ENCODE results near the gene SLC39A11.
"Not testable (repeated sequence)": the region's sequence is repeated elsewhere in the genome, so short reads cannot be mapped to it uniquely, and the experiment has no call there.

The SLC39A11 gene

DNA sequence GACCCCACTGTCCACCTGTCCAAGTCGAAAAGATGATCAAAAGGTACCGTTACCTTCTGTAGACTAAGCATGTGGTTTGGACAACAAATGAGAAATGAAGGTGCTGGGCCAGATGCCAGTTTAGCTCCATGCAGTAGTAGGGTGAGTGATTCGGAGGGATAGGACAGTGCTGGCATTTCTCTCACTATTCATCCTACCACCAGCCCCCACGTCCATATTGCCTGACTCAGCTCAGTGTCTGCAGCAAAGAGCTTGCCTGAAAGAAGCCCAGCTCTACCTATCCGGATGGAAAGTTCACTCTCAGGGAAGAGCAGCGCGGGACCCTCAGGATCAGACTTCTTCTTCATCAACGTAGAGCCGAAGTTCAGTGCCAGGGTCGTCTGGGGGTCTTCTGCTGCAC is 145.0 kb downstream of the SLC39A11 start:
- DNase-seq (ENCODE audit: low read depth): no peak

DNA sequence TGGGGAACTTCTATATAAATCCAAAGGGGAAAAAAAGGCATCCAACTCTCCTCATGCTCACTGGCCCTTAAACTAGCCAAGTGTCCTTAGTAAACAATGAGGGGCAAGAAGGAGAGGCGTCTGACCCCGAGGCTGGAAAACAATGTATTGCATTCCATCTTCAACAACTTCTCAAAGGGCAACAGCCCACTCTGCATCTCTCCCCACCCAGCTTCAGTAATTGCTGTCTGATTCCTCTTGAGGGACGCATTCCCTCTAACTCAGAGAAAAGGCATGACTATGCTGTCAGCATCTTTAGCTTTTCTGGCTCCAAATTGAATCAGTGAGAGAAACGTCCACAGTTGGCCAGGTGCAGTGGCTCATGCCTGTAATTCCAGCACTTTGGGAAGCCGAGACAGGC is 145.8 kb downstream of the SLC39A11 start:
- no peak for DNase-seq (ENCODE audit: low read depth)

DNA sequence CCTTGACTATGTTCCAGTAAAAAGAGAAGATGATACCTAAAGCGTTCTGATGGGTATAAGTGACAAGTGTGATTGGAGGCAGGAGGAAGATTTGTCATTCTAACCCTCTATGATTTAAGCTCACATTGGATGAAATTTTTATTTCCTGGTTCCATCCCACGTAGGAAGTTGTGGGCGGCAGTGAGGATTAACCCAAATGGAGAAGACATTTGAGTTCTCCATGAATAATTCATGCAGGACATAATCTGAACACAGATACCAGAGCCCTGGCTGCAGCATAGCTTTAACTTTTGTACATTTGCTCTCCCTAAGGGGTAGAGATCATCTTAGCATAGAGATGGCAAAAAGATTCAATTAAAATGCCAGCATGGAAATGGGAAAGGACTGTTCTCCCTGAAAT is 146.3 kb downstream of the SLC39A11 start:
- no peak for DNase-seq (ENCODE audit: low read depth)

DNA sequence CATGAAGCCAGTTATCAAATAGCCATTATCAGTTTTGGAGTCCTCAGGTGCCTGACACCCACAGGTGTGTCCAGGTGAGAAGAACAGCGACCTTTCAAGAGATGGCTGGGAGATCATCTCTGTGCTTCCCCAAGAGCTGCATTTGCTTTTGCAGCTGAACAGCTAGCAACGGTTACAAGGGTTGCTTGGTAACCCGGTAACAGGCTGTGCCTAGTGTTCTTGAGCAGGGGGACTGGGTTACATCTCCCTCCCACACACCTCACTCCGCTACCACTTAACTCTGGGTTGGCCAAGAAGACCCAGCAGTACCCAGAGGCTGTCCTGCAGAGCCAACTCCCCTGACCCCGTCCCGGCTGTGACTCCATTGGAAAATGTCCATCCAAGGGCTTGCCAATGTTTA is 147.0 kb downstream of the SLC39A11 start:
- no peak for DNase-seq (ENCODE audit: low read depth)

DNA sequence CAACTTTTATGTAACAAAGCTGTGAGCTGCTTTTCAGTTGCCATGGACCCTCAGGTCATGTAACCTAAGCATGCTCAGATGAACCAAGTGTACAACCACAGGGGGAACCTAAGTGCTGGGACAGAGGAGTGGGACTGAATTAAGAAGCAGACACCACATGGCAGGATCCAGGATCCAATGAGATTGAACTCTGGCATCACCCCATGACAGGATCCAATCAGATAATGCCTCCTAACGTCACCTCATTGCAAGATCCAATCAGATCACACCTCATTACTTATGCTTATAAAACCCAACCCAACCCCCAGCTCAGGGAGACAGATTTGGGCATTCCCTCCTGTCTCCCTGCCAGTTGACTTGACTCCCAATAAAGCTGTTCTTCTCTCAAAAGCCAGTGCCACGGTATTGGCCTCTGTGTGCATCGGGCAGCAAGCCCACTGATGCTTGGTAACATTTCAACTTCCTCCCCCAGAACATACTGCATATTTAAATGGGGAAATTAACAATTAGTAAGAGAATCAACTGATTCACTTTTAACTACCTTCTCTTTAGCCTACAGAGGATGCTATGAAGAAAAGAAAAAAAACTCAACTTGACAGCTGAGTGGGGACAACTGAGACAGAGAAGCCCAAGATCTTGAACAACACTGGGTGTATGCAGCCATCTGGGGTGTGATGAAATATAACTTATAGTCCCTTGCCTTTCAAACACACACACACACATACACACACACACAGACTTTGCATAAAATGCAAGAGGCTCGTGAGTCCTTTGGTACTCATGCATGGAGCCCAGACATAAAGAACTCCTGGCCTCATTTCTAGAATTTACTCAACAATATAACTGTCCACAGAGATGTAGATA is 148.4 kb downstream of the SLC39A11 start:
- no peak for DNase-seq (ENCODE audit: low read depth)

DNA sequence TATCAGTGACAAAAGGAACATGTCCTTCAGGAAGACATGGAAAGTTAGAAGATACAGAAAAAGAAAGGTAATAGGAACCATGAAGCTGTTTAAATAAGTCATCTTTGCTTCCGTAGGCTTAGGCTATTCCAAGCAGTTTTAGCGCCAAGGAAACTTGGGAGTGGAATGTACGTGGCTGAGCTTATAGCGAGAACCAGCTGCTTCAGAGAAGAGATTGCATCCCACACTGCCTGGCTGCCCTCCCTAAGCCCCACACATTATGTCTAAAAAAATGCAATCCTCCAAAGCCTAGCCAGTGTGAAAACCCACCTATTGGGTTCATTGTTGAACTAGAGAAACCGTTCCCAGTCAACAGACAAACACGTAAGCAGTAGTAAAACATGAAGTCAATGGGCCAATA is 149.9 kb downstream of the SLC39A11 start:
- DNase-seq (ENCODE audit: low read depth): no peak

DNA sequence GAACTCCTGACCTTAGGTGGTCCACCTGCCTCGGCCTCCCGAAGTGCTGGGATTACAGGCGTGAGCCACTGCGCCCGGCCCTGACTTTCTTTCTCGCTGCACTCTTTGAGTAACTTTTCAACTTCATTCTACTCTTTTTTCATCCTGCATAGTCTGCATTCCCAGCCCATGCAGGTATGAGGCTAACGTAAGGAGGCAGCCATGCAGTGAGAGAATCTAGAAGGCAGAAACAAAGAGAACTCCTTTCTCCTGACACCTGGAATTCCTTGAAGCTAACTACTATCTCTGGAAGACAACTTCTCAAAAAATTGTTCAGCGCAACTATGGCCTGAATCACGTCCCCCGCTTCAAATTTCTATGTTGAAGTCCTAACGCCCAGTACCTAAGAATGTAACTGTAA is 152.0 kb downstream of the SLC39A11 start:
- no peak for DNase-seq (ENCODE audit: low read depth)

DNA sequence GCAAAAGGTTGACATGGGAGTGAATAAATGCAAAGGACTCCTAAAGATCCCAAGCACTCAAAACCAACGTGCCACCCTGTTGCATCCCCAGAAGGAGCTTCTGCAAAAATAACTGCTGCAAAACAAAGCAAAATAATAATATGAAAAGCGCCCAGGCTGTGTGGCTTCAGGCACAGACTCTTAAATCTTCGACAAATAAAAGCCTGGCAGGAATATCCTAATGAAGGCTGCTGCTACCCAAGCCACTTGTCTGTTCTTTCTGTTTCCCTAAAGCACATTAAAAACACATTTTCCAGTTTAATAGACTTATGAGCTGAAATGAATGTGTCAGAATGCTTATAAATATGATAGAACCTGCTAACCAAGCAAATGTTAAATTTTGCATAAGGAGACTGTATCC is 154.0 kb downstream of the SLC39A11 start:
- DNase-seq (ENCODE audit: low read depth): no peak

DNA sequence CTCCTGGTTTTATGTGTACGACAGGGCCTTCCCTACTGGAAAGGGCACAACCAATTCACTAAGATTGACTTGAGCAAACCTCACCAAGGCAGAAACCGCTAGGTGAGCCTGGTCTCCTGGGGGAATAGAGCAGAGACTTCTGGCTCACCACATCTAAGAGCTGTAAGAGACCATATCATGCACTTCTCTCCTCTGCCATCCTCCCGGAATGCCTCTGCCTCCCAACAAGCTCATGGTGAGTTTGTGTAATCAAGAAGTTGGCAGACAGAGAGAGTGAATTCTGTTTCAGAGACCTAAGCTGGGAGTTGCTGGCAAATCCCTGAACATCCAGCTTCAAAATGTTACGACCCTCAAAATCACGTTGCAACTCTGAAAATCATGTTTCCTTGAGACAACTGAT is 154.8 kb downstream of the SLC39A11 start:
- no peak for DNase-seq (ENCODE audit: low read depth)

DNA sequence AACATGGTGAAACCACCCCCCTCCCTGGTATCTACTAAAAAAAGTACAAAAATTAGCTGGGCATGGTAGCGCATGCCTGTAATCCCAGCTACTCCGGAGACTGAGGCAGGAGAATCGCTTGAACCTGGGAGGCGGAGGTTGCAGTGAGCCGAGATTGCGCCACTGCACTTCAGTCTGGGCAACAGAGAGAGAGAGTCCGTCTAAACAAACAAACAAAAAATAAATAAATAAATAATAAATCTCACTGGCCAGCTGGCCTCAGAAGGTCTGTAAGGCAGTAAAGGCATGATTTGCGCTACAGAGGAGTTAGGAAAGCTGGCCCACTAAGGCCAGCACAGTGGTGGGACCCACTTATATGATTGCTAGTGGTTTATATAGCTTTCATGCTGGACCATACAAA is 155.2 kb downstream of the SLC39A11 start:
- DNase-seq (ENCODE audit: low read depth): not testable (repeated sequence)

DNA sequence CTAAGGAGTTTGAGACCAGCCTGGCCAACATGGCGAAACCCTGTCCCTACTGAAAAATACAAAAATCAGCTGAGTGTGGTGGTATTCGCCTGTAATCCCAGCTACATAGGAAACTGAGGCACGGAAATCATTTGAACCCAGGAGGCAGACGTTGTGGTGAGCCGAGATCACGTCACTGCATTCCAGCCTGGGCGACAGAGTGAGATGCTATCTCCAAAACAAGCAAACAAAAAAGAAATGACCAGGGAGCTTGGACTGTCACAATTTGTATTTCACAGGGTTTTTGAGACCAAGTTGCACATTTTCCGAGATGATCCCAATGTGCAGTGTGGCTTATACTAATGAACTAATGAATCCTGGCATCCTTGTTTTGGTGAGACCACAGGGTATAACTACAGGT is 156.5 kb downstream of the SLC39A11 start:
- no peak for DNase-seq (ENCODE audit: low read depth)

DNA sequence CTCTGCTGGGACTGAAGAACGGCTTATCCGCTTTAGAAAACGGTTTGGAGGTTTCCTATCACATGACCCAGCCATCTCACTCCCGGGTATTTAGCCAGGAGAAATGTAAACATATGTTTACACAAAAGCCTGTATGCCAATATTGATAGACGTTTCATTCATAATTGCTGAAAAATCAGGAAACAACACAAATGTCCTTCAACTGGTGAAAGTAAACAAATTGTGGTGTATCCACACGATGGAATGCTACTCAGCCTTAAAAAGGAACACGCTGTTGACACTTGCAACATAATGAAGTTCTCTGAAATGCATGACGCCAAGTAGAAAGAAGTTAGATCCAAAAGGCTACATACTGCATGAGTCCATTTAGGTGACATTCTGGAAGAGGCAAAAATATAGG is 157.6 kb downstream of the SLC39A11 start:
- no peak for DNase-seq (ENCODE audit: low read depth)

DNA sequence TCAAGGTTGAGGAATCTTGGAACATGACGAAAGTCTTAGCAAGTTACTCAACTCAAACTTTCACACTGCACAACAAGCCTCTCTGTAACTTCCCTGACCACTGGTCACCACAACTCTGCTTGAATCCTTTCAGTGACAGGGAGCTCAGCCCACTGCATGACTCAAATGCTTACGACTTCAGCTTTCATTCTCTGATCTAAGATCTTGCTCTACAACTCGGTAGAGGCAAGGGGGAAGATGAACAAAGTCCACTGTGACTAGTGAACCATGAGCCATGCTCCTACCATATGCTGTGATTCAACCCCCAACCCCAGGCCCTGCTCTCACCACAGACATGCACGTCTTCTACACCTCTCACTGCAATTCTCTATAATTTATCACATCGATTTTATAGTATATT is 160.9 kb downstream of the SLC39A11 start:
- no peak for DNase-seq (ENCODE audit: low read depth)

DNA sequence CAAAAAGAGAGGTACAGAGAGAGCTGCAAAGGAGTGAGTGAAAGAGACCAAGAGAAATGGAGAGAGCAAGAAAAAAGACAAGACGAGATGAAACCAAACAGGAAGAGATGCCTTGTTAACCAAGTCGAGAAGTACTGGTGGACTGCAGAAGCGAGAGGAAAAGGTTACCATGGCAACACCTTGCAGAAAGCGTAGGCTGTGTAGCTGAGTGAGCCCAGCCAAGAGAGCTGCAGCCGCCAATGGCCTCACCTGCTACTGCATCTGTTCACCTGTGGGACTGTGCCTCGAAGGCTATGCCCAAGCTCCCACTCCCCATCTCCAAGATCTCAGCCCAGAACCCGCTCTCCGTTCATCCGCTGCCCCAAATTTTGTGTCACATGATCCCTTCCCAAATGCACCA is 161.3 kb downstream of the SLC39A11 start:
- no peak for DNase-seq (ENCODE audit: low read depth)

DNA sequence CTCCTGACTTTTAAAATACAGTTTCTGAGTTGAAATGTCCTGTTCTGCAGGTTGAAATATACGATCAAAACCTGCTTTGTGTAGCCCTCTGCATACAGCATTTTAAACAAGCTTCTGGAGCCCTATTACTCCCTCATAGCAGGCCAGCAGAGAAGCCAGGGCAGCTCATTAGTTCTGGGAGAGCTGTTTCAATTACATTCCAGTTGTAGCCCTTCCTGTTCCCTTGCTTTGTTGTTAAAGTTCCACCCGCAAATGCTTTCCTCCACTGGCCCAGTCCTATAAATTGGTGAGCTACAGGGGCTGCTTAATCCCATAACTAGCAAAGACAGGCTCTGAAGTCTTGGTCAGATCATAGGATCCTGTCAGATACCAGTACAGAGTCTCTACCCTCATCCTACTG is 162.5 kb downstream of the SLC39A11 start:
- no peak for DNase-seq (ENCODE audit: low read depth)

DNA sequence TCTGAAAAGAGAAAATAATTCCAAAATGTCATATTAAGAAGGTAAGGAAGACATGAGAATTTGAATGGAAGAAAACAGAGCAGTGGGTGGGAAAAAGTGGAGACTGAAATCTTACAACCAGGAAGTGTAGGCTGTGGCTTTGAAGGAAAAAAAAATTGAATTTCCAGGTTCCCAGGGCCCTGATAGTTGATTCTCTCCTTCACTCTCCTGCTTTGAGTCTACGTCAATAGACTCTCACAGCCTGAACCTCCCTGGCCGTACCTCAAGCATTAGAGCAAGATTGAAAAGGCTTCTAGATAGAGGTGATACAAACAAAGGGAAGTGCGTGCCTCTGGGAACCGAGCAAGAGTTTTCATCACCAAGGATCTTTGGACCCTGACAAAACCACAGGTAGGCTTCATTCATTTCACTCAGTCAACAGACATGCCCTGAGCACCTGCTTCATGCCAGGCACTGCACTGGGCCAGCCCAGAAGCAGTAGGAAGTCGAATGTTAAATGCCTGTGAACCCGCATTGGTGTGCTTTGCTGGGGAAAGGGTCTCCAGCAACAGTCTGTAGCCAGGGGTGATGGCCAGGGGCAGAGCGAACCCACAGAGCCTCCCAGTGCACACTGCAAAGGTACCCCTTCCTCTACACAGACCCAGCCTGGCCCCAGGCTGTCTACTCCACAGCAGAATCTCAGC is 163.9 kb downstream of the SLC39A11 start:
- DNase-seq (ENCODE audit: low read depth): no peak

DNA sequence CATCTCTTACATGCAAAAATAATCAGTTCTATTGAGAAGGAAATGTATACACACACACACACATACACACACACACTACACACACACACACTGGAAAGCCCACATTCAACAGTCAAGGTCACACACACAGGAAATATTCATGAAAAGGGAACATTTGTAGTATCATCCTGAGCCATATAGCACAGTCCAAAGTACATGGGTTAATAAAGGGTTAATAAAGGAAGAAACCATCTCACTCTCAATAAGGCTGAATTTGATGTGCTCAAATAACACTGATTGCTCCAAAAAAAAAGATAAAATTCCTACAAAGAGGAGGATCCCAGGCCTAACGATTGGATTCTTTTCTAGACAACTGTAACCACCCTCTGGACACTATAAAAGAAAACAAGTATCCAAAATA is 164.7 kb downstream of the SLC39A11 start:
- no peak for DNase-seq (ENCODE audit: low read depth)

DNA sequence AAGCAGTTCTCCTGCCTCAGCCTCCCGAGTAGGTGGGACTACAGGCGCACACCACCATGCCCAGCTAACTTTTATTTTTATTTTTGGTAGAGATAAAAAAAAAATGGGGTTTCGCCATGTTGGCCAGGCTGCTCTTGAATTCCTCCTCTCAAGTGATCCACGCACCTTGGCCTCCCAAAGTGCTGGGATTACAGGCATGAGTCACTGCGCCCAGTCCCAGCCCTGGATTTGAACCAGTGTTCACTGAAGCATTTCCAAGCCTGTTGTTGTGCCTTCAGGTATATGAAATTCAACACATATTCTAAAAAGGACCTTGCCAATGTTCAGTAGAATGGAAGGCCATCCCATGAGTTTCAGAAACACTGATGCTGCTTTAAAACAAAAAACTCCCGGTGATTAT is 165.3 kb downstream of the SLC39A11 start:
- DNase-seq (ENCODE audit: low read depth): no peak

DNA sequence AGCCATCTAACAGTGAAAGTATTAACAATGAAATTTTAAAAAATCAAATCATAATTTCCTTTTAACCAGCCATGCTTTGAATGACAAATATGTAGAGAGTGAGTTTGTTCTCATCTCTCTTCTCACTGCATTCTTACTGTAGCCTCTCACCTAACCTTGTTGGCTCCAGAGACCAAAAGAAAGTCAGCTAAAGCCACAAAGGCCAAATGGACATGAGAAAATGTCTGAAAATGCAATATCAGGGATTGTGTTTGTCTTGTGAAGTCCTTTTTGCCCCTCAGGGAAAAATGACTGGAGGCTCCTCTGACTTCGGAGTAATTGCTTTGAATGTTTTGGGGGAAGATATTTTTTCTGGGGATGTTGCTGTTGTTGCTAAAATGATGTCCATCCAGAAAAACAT is 166.3 kb downstream of the SLC39A11 start:
- DNase-seq (ENCODE audit: low read depth): no peak

DNA sequence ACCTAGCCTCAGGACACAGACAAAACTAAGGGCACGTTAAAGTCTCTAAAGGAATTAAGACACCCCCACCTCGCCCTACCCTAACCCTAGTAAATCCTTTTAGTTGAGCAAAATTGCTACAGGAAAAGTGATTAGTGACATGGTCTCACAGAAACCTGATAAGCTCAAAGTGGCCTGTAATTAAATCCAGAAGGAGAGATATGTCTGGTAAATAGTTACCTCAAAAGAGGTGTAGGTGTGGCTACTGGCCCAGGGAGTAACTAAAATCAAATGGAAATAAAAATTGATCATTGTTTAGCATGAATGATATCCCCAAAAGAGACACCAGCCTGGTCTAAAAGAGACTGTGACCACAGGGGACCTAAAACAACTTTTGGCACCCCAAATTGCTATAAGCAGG is 168.3 kb downstream of the SLC39A11 start:
- DNase-seq (ENCODE audit: low read depth): no peak

DNA sequence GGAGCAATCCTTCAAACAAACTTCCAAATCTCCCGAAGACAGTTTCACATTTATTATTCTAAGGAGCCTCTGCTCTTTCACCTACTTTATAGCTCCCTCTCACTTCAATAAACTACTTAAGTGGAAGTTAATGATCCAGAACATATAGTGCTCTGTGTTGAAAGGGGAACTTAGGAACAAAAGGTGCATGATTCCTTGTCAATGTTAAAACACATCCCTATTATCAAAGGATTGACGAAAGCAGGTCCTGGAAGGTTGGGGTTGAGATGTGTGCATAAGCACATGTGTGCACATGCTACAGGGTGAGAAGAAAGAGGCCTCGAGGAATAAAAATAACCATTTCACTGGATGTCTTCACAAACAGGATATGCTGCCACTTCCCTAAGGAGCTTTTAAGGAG is 170.3 kb downstream of the SLC39A11 start:
- DNase-seq (ENCODE audit: low read depth): no peak

DNA sequence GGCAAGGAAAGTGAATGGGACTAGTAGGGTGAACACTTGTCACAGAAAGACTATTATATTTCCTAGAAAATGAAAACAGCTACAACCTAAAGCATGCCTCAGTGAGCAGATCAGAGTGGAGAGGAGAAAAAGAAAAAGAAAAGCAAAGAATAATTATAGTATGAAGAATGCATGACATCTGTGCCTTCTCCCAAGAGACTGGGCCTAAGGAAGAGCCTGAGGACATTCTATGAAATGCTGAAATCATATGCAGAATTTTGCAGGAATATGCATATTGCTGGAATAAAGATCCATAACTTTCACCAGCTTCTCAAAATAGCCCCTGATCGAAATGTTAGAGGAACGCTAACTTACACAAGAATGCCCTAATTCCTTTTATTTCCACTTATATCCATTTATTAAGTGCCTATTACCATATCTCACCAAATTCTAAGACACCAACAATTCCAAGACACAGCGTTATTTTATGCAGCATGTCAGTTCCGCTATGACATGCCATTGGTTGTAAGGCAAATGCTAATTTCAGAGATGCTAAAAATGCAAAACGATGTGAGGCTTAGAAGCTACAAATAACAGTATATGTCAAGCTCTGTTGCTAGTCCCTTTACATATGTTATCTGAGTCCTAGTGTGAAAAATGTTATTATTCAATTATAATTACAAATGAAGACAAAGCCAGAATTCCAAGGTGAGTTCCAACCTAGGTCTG is 171.0 kb downstream of the SLC39A11 start:
- no peak for DNase-seq (ENCODE audit: low read depth)

DNA sequence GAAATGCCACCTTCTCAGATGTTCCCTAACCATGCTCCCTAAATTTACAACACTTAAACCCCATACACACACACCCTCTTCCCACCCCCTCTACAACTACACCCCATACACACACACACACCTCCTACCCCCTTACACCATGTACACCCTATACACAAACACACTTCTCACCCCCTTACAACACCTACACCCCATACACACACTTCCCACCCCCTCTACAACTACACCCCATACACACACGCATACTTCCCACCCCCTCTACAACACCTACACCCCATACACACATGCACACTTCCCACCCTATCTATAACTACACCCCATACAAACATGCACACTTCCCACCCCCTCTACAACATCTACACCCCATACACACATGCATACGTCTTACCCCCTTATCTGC is 172.0 kb downstream of the SLC39A11 start:
- DNase-seq (ENCODE audit: low read depth): no peak
